Left ventricle myocardium inferior (tissue), 1 donor: ENCODE data around the gene ZBTB7B. TPM values are rescaled to one million over a fixed set of nuclear protein-coding genes. Genes with fewer than 3 reads are reported as not detected.

Experiments used
- DNase-seq: peaks from one replicate; pipeline ENCODE4 v3.0.0-alpha.2; 2020
- H3K27ac ChIP-seq: fragments of 200-600 bp; replicated peaks from 2 replicates; pipeline ENCODE4 v1.8.0; 2021
- H3K27me3 ChIP-seq: fragments of 200-600 bp; 2 replicates; pipeline ENCODE4 v1.8.0; 2021; ENCODE audit warnings: low read depth
- H3K36me3 ChIP-seq: fragments of 200-600 bp; 2 replicates; pipeline ENCODE4 v1.8.0; 2021
- H3K4me1 ChIP-seq: fragments of 200-600 bp; 2 replicates; pipeline ENCODE4 v1.8.0; 2021
- H3K4me3 ChIP-seq: fragments of 200-600 bp; 2 replicates; pipeline ENCODE4 v1.8.0; 2021; ENCODE audit warnings: mild to moderate bottlenecking, moderate library complexity
- H3K9me3 ChIP-seq: fragments of 200-600 bp; replicated peaks from 2 replicates; pipeline ENCODE4 v1.8.0; 2021
- CTCF ChIP-seq: fragments of 200-600 bp; IDR thresholded peaks from 2 replicates; pipeline ENCODE4 v1.8.0; 2021; ENCODE audit warnings: antibody characterized with exemption, mild to moderate bottlenecking, borderline replicate concordance
- intact Hi-C: fragments of 100-400 bp; cut with micrococcal nuclease; formaldehyde crosslinking; loops from one replicate; pipeline ENCODE4 v1.11.0; 2022
- total RNA-seq: library from RNA; stranded (reverse); fragmentation: NEBNext Ultra II Directional; extraction: Animal tissue kit (Norgen Biotek cat#: 25700); gene quantifications from one replicate; pipeline ENCODE4 v1.2.1, GENCODE V29; 2021
- donor health status: DM: no; HTN: yes; CAD: no; lungs with severe emphysema.

ZBTB7B gene
- total RNA-seq, 1 donor from 2014 or later = 42.8 TPM

GRCh38 chr1:154988058-154988954 is 14.3 kb upstream of the ZBTB7B start:
- no peak for TF ChIP-seq CTCF

GRCh38 chr1:154989195-154989860 is 13.3 kb upstream of the ZBTB7B start:
- no peak for DNase-seq

More at GRCh38 chr1:154988058-154988954, 14.3 kb upstream of the ZBTB7B start:
- intact Hi-C loops = no loop called here
- H3K4me3 ChIP-seq = no peak overlapping the region
- no peak overlapping the region for H3K27ac ChIP-seq
- DNase-seq = no peak
- peaks cover 27% of the 10 kb centered on the region for H3K4me1 ChIP-seq
- peaks cover 50% of the 10 kb centered on the region for H3K36me3 ChIP-seq
- no peaks in the 10 kb centered on the region for H3K27me3 ChIP-seq
- H3K9me3 ChIP-seq = no peaks in the 10 kb centered on the region

GRCh38 chr1:154990276-154990675 is 12.3 kb upstream of the ZBTB7B start:
- Histone ChIP-seq H3K27ac (no peak overlapping the region), H3K4me3 (no peak overlapping the region), H3K27me3 (no peaks in the 10 kb centered on the region), H3K9me3 (no peaks in the 10 kb centered on the region), H3K4me1 (peaks cover 12% of the 10 kb centered on the region), H3K36me3 (peaks cover 50% of the 10 kb centered on the region)
- intact Hi-C loops = no loop called here
- TF ChIP-seq CTCF = no peak
- no peak for DNase-seq

More at GRCh38 chr1:154989195-154989860, 13.3 kb upstream of the ZBTB7B start:
- Histone ChIP-seq H3K4me1 (peaks cover 17% of the 10 kb centered on the region), H3K27ac (no peak overlapping the region), H3K36me3 (peaks cover 50% of the 10 kb centered on the region), H3K4me3 (no peak overlapping the region), H3K27me3 (no peaks in the 10 kb centered on the region), H3K9me3 (no peaks in the 10 kb centered on the region)
- no peak for TF ChIP-seq CTCF
- intact Hi-C loops = no loop called here

- TF ChIP-seq CTCF = no peak
- peaks cover 39% of the 10 kb centered on the region for H3K36me3 ChIP-seq
- H3K27ac ChIP-seq = no peak overlapping the region
- intact Hi-C loops = no loop called here
- H3K4me1 ChIP-seq = peaks cover 16% of the 10 kb centered on the region
- H3K27me3 ChIP-seq = no peaks in the 10 kb centered on the region
- no peak for DNase-seq
- H3K9me3 ChIP-seq = no peaks in the 10 kb centered on the region
- no peak overlapping the region for H3K4me3 ChIP-seq
Observed at GRCh38 chr1:154992721-154993571, 9.7 kb upstream of the ZBTB7B start.
